Keratinocyte (primary cell): ENCODE results near the gene GPR137B. TPM values are rescaled to one million over a fixed set of nuclear protein-coding genes. Genes with fewer than 3 reads are reported as not detected.

Source experiments
- DNase-seq: peaks from one replicate; pipeline ENCODE4 v3.0.0-alpha.2; 2011; ENCODE audit warnings: low read depth, missing footprints, low spot score
- FAIRE-seq: peaks from 2 replicates; lab custom pipeline; 2011; peaks lifted over from hg19 to GRCh38; lab: Jason Lieb, UNC
- H2AFZ ChIP-seq: 2 replicates; pipeline ENCODE4 v1.6.0; 2012; ENCODE audit warnings: low read length, control low read depth, inconsistent platforms; ENCODE audit not compliant: control insufficient read depth
- H3K27ac ChIP-seq: 2 replicates; pipeline ENCODE4 v1.5.1; 2011; ENCODE audit warnings: low read length; ENCODE audit not compliant: control insufficient read depth, insufficient read depth
- H3K27me3 ChIP-seq: 3 replicates; pipeline ENCODE4 v1.6.0; 2011; ENCODE audit warnings: low read length; ENCODE audit not compliant: control insufficient read depth, insufficient read depth; ENCODE audit errors: extremely low read depth
- H3K36me3 ChIP-seq, 2 experiments: 2 replicates in 1 of 2; 3 replicates in 1 of 2; pipeline ENCODE4 v1.5.1; 2011; ENCODE audit warnings: low read length in 2 of 2, mild to moderate bottlenecking in 1 of 2; ENCODE audit not compliant: control insufficient read depth in 2 of 2, insufficient read depth in 2 of 2; ENCODE audit errors: extremely low read depth in 1 of 2
- H3K4me1 ChIP-seq: 3 replicates; pipeline ENCODE4 v1.5.1; 2011; ENCODE audit warnings: low read length; ENCODE audit not compliant: control insufficient read depth, insufficient read depth; ENCODE audit errors: extremely low read depth
- H3K4me2 ChIP-seq: 3 replicates; pipeline ENCODE4 v1.6.0; 2011; ENCODE audit warnings: low read depth, low read length; ENCODE audit not compliant: control insufficient read depth, insufficient read depth; ENCODE audit errors: extremely low read depth
- H3K4me3 ChIP-seq, 3 experiments: fragments of 200-600 bp in 1 of 3; sonication (generic) in 1 of 3; 2 replicates in 2 of 3; 3 replicates in 1 of 3; pipeline ENCODE4 v1.5.1; 2011 to 2016; ENCODE audit warnings: low read length in 3 of 3, mild to moderate bottlenecking in 3 of 3, control low read depth in 2 of 3, inconsistent platforms in 1 of 3, low read depth in 1 of 3, mixed read lengths in 1 of 3, mixed run types in 1 of 3, moderate library complexity in 1 of 3; ENCODE audit not compliant: control insufficient read depth in 2 of 3, insufficient read depth in 2 of 3; ENCODE audit errors: extremely low read depth in 1 of 3
- H3K79me2 ChIP-seq: 2 replicates; pipeline ENCODE4 v1.6.0; 2012; ENCODE audit warnings: low read length; ENCODE audit not compliant: control insufficient read depth, insufficient read depth
- H3K9ac ChIP-seq: 3 replicates; pipeline ENCODE4 v1.6.0; 2011; ENCODE audit warnings: low read length; ENCODE audit not compliant: control insufficient read depth, insufficient read depth; ENCODE audit errors: extremely low read depth
- H3K9me1 ChIP-seq: 3 replicates; pipeline ENCODE4 v1.6.0; 2011; ENCODE audit warnings: low read length; ENCODE audit not compliant: control insufficient read depth, insufficient read depth; ENCODE audit errors: extremely low read depth
- H3K9me3 ChIP-seq: 2 replicates; pipeline ENCODE4 v1.5.1; 2012; ENCODE audit warnings: low read depth, low read length; ENCODE audit not compliant: control insufficient read depth
- H4K20me1 ChIP-seq: 3 replicates; pipeline ENCODE4 v1.6.0; 2011; ENCODE audit warnings: low read length; ENCODE audit not compliant: control insufficient read depth, insufficient read depth; ENCODE audit errors: extremely low read depth
- CTCF ChIP-seq, 3 experiments: IDR thresholded peaks in 1 of 3; conservative IDR thresholded peaks in 1 of 3; optimal IDR thresholded peaks in 1 of 3; 2 replicates in 2 of 3; 3 replicates in 1 of 3; pipeline versions ENCODE3 to v1.5.1; 2011; ENCODE audit warnings: low read length in 3 of 3, mild to moderate bottlenecking in 3 of 3, moderate library complexity in 2 of 3, control low read depth in 1 of 3, inconsistent platforms in 1 of 3; ENCODE audit not compliant: insufficient read depth in 2 of 3; ENCODE audit errors: extremely low read depth in 1 of 3
- EZH2 ChIP-seq: IDR thresholded peaks from one replicate; pipeline ENCODE4 v1.6.1; 2012; ENCODE audit warnings: inconsistent platforms, mild to moderate bottlenecking, low read length, moderate library complexity
- dilution Hi-C: fragments of 300-500 bp; cut with MboI; formaldehyde crosslinking; loops from one replicate; pipeline ENCODE4 v1.7.0; 2020; ENCODE audit warnings: low sequenced_read_pairs; ENCODE audit not compliant: extremely low pct_ligation_motif_present
- polyA plus RNA-seq, 5 experiments: library from polyadenylated mRNA; depleted of rRNA in 3 of 5; stranded (reverse) in 3 of 5; stranded (forward) in 1 of 5; unstranded in 1 of 5; fragments of >200 nt; gene quantifications; 1 replicate in 1 of 5; 2 replicates in 3 of 5; 3 replicates in 1 of 5; pipeline versions ENCODE4 v1.2.1 to v1.2.3, GENCODE V29; 2011 to 2012; ENCODE audit warnings: missing spikeins in 2 of 5, low read depth in 1 of 5, low replicate concordance in 1 of 5

GPR137B gene
- polyA plus RNA-seq, 1 donor (not counting 4 experiments of a cell fraction or from before 2014, with no cell fraction given): 7.1 TPM

- no peak for DNase-seq
- TF ChIP-seq CTCF (optimal IDR thresholded peaks at IDR 0.05 in 1 of 3, IDR thresholded peaks at IDR 0.05 in 1 of 3, conservative IDR thresholded peaks at IDR 0.05 in 1 of 3; ENCODE audit: extremely low read depth in 1 of 3, insufficient read depth in 2 of 3, low read length in 3 of 3) (no peak), EZH2 (no peak)
- no peak for FAIRE-seq
- no peak overlapping the region for H3K27ac ChIP-seq
- peaks cover 2% of the 10 kb centered on the region for H3K4me1 ChIP-seq
- no peaks in the 10 kb centered on the region for H3K27me3 ChIP-seq
- H3K9ac ChIP-seq: no peak overlapping the region
- H3K4me2 ChIP-seq: no peak overlapping the region
- no peaks in the 10 kb centered on the region for H4K20me1 ChIP-seq
- H3K36me3 ChIP-seq: peaks cover 3 to 6% of the 10 kb centered on the region in 2 experiments
- no peaks in the 10 kb centered on the region for H3K9me3 ChIP-seq
- no peak overlapping the region for H2AFZ ChIP-seq
- H3K9me1 ChIP-seq: no peaks in the 10 kb centered on the region
- H3K79me2 ChIP-seq: no peaks in the 10 kb centered on the region
- dilution Hi-C loops: no loop called here
- no peak overlapping the region for H3K4me3 ChIP-seq
Measured at GRCh38 chr1:236179634-236180033, 37.3 kb downstream of the GPR137B start.

- dilution Hi-C loops: no loop called here
- FAIRE-seq: no peak
- Histone ChIP-seq H2AFZ (no peak overlapping the region), H3K9me3 (no peaks in the 10 kb centered on the region), H3K4me1 (peaks cover 2% of the 10 kb centered on the region), H3K9me1 (no peaks in the 10 kb centered on the region), H4K20me1 (no peaks in the 10 kb centered on the region), H3K4me3 (no peak overlapping the region), H3K9ac (no peak overlapping the region), H3K79me2 (no peaks in the 10 kb centered on the region), H3K27ac (no peak overlapping the region), H3K27me3 (no peaks in the 10 kb centered on the region), H3K36me3 (peaks cover 3 to 6% of the 10 kb centered on the region in 2 experiments), H3K4me2 (no peak overlapping the region)
- DNase-seq: no peak
- TF ChIP-seq CTCF (optimal IDR thresholded peaks at IDR 0.05 in 1 of 3, IDR thresholded peaks at IDR 0.05 in 1 of 3, conservative IDR thresholded peaks at IDR 0.05 in 1 of 3; ENCODE audit: extremely low read depth in 1 of 3, insufficient read depth in 2 of 3, low read length in 3 of 3) (no peak), EZH2 (no peak)
Measured at GRCh38 chr1:236181059-236181458, 38.7 kb downstream of the GPR137B start.
